ENCODE data around the gene KAT6B.
"Not testable (repeated sequence)": the region's sequence is repeated elsewhere in the genome, so short reads cannot be mapped to it uniquely, and the experiment has no call there.

The KAT6B gene

GRCh38 chr10:75040576-75040975, 214.2 kb downstream of the KAT6B start:
- H3K4me3 Mint-ChIP-seq = no peak overlapping the region
- H3K27ac Mint-ChIP-seq = peak overlapping the region; percentile 37
- H3K36me3 Mint-ChIP-seq (ENCODE audit: low read depth) = no peaks in the 10 kb centered on the region
- H3K4me1 Mint-ChIP-seq (ENCODE audit: low read depth) = peaks cover 68% of the 10 kb centered on the region
- no peaks in the 10 kb centered on the region for H3K9me3 Mint-ChIP-seq
- peaks cover 8% of the 10 kb centered on the region for H3K27me3 Mint-ChIP-seq
- no peak for DNase-seq

GRCh38 chr10:75042292-75042974, 216.0 kb downstream of the KAT6B start:
- Mint-ChIP-seq H3K4me3 (no peak overlapping the region), H3K27ac (peak overlapping the region; percentile 82), H3K27me3 (peaks cover 8% of the 10 kb centered on the region), H3K4me1 (ENCODE audit: low read depth) (peaks cover 50% of the 10 kb centered on the region), H3K9me3 (no peaks in the 10 kb centered on the region), H3K36me3 (ENCODE audit: low read depth) (no peaks in the 10 kb centered on the region)
- no peak for DNase-seq

- Mint-ChIP-seq H3K27ac (peak overlapping the region; percentile 83), H3K4me1 (ENCODE audit: low read depth) (peaks cover 40% of the 10 kb centered on the region), H3K9me3 (no peaks in the 10 kb centered on the region), H3K4me3 (peak overlapping the region; percentile 65), H3K27me3 (peaks cover 8% of the 10 kb centered on the region), H3K36me3 (ENCODE audit: low read depth) (no peaks in the 10 kb centered on the region)
- DNase-seq = peak; percentile 60
These were observed 217.1 kb downstream of the KAT6B start for GRCh38 chr10:75043256-75044131.

- Mint-ChIP-seq H3K9me3 (no peaks in the 10 kb centered on the region), H3K36me3 (ENCODE audit: low read depth) (no peaks in the 10 kb centered on the region), H3K4me1 (ENCODE audit: low read depth) (peaks cover 13% of the 10 kb centered on the region), H3K27ac (peak overlapping the region; percentile 8), H3K4me3 (no peak overlapping the region), H3K27me3 (peaks cover 8% of the 10 kb centered on the region)
- DNase-seq = no peak
These were observed 222.3 kb downstream of the KAT6B start for GRCh38 chr10:75048669-75049098.

GRCh38 chr10:75049316-75050148, 223.1 kb downstream of the KAT6B start:
- H3K27me3 Mint-ChIP-seq = peaks cover 3% of the 10 kb centered on the region
- no peak for DNase-seq
- H3K27ac Mint-ChIP-seq = no peak overlapping the region
- no peak overlapping the region for H3K4me3 Mint-ChIP-seq
- H3K36me3 Mint-ChIP-seq (ENCODE audit: low read depth) = no peaks in the 10 kb centered on the region
- H3K4me1 Mint-ChIP-seq (ENCODE audit: low read depth) = peaks cover 5% of the 10 kb centered on the region
- H3K9me3 Mint-ChIP-seq = no peaks in the 10 kb centered on the region

DNA sequence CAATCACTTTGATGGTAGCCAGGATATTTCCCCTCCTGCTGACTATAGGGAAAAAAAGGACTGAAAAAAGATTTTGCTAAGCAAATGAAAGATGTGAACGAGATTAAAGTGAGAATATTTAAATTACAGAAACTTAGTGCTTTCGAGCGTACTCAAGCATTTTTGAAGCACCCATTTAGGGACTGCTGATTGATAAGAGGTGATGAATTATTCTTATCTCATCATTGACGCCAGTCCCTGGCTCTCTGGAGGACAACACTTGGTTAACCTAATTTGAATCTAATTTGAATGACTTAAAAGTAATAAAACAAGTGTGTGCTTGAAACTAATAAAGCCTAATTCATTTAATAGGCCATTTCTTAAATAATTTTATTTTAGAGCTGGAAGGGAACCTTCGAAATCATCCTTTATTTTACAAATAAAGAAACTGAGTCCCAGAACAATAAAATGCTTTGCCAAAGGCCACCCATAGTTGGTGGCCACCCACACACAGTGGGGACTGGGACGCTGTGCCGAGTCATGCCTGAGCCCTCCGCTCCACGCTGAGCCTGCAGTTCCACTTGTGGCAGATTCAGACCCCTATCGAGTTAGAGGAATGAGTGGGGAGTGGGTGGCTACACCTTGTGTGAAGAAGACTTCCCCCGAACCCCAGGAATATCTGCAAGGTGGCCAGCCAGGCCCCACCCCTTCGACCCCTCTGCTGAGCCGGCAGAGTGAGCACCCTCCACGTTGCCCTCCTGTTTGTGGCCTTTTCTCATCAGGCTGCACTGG, 223.9 kb downstream of the KAT6B start:
- Mint-ChIP-seq H3K27me3 (no peaks in the 10 kb centered on the region), H3K36me3 (ENCODE audit: low read depth) (no peaks in the 10 kb centered on the region), H3K9me3 (no peaks in the 10 kb centered on the region), H3K27ac (no peak overlapping the region), H3K4me3 (no peak overlapping the region), H3K4me1 (ENCODE audit: low read depth) (peaks cover 3% of the 10 kb centered on the region)
- DNase-seq = no peak

GRCh38 chr10:75051308-75051707, 224.9 kb downstream of the KAT6B start:
- DNase-seq = no peak
- no peak overlapping the region for H3K27ac Mint-ChIP-seq
- H3K27me3 Mint-ChIP-seq = no peaks in the 10 kb centered on the region
- H3K4me1 Mint-ChIP-seq (ENCODE audit: low read depth) = peaks cover 3% of the 10 kb centered on the region
- H3K36me3 Mint-ChIP-seq (ENCODE audit: low read depth) = no peaks in the 10 kb centered on the region
- no peak overlapping the region for H3K4me3 Mint-ChIP-seq
- H3K9me3 Mint-ChIP-seq = no peaks in the 10 kb centered on the region

GRCh38 chr10:75055896-75056406, 229.6 kb downstream of the KAT6B start:
- H3K36me3 Mint-ChIP-seq (ENCODE audit: low read depth); H3K27me3 Mint-ChIP-seq; H3K9me3 Mint-ChIP-seq; H3K4me1 Mint-ChIP-seq (ENCODE audit: low read depth); H3K27ac Mint-ChIP-seq; DNase-seq; H3K4me3 Mint-ChIP-seq: not testable (repeated sequence)

DNA sequence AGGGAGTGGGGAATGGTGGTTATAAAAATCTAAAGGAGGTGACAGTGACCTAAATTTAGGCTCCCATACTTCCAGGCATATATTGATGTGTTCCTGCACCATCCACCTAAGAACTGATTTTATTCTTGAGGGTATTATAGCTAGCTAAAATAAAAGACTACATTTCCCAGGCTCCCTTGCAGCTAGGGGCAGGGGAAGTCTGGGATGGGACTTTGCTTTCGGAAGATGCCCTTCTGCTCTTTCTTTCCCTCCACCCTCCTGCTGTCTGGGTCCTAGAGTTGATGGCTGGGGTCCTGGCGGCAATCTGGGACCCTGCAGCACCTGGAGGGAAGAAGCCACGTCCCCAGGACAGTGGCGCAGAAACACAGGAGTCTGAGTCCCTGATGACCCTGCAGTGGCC, 231.3 kb downstream of the KAT6B start:
- Mint-ChIP-seq H3K9me3 (no peaks in the 10 kb centered on the region), H3K4me3 (no peak overlapping the region), H3K4me1 (ENCODE audit: low read depth) (no peaks in the 10 kb centered on the region), H3K27me3 (no peaks in the 10 kb centered on the region), H3K36me3 (ENCODE audit: low read depth) (no peaks in the 10 kb centered on the region), H3K27ac (no peak overlapping the region)
- DNase-seq = no peak

DNA sequence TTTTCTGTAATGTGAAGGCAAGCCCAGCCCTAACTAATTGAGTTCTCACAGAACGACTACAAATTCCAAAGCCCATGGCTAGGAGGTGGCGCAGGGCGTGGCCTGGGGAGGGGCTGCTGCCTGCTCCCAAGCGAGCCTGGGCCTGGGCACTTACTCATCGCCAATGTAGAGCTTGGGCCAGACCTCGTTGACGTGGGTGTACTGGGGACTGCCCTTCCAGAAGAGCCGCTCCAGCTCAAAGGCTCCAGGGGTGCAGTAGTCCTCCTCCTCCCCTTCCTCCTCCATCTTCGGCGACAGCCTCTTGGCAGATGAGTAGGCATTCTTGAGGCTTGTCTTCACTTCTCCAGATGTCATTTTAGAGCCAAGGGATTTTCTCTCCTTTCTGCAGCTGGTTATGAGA, 231.8 kb downstream of the KAT6B start:
- H3K27ac Mint-ChIP-seq = no peak overlapping the region
- DNase-seq = no peak
- no peaks in the 10 kb centered on the region for H3K27me3 Mint-ChIP-seq
- no peak overlapping the region for H3K4me3 Mint-ChIP-seq
- H3K4me1 Mint-ChIP-seq (ENCODE audit: low read depth) = no peaks in the 10 kb centered on the region
- no peaks in the 10 kb centered on the region for H3K9me3 Mint-ChIP-seq
- H3K36me3 Mint-ChIP-seq (ENCODE audit: low read depth) = no peaks in the 10 kb centered on the region

- Mint-ChIP-seq H3K9me3 (no peaks in the 10 kb centered on the region), H3K36me3 (ENCODE audit: low read depth) (no peaks in the 10 kb centered on the region), H3K27me3 (no peaks in the 10 kb centered on the region), H3K4me3 (no peak overlapping the region), H3K4me1 (ENCODE audit: low read depth) (no peaks in the 10 kb centered on the region), H3K27ac (no peak overlapping the region)
- no peak for DNase-seq
These were observed 235.5 kb downstream of the KAT6B start for GRCh38 chr10:75061709-75062505.

DNA sequence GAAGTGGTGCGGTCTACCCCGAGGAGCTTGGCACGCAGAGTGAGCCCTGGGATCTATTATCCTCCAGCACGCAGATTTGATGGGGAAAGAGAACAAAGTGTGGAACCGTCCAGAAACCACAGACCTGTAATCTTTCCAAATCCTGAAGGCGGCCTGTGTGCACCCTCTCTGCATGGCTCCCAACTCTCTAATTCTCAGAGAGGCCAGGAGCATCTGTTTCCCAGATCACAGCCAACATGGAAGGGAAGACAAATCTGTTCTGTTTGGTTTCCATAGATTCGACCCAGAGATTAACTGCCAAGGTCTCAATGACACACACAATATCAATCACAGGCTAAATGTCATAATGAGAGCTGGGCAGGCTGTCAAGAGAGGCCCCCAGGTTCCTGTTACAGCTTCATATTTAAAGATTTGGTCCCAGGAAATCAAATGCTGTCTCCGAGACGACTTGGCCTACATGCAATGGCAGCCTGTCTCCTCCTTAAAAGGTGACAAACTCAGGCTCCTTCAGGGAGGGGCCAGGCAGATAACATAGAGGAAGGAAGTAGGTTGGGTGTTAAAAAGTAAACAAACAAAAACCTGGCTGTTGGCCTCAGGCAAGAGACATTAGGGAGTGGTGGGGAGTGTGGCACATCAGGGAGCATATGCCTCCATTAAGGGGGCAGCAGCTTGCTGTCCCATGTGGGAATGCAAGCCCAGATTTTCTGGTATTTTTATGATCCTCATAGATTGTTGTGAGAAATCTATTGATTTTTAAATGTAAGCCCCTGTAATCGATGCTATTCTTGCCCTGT, 236.3 kb downstream of the KAT6B start:
- Mint-ChIP-seq H3K27me3 (no peaks in the 10 kb centered on the region), H3K4me1 (ENCODE audit: low read depth) (no peaks in the 10 kb centered on the region), H3K36me3 (ENCODE audit: low read depth) (no peaks in the 10 kb centered on the region), H3K9me3 (no peaks in the 10 kb centered on the region), H3K27ac (no peak overlapping the region), H3K4me3 (no peak overlapping the region)
- DNase-seq = no peak
